ENCODE results near the gene ACAP2. TPM values are rescaled to one million over a fixed set of nuclear protein-coding genes. Genes with fewer than 3 reads are reported as not detected.

Gene ACAP2
- total RNA-seq, 1 donor = 92.3 TPM

DNA sequence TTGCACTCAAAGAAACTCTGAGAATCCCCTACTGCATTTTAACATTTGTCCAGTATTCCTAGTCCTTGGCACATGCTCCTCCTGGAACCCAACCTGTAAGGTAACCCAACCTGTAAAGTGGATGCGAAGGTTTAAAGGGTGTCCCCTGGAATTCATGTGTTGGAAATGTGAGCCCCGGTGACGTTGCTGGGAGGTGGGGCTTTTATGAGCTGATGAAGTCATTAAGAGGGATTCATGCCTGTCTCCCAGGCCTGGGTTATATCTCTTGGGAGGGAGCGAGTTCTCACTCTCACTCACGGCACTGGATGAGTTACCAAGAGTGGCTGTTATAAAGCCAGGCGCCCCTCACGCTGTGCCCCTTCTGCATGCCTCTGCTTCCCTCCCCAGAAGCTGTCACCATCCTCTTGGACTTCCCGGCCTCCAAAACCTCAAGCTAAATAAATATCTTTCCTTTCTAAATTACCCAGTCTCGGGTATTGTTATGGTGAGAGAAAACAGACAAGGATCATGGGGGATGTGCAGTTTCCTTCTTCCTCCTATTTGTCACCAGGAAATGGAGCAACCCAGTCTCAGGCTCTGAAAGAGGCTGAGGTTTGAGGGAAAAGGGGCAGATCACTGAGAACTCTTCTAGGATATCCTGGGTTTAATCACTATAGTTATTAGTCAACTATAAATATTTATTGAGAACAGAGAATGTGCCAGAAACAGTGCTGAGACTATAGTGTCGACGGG, 179.5 kb downstream of the ACAP2 start:
- TF ChIP-seq, protein P1, sequence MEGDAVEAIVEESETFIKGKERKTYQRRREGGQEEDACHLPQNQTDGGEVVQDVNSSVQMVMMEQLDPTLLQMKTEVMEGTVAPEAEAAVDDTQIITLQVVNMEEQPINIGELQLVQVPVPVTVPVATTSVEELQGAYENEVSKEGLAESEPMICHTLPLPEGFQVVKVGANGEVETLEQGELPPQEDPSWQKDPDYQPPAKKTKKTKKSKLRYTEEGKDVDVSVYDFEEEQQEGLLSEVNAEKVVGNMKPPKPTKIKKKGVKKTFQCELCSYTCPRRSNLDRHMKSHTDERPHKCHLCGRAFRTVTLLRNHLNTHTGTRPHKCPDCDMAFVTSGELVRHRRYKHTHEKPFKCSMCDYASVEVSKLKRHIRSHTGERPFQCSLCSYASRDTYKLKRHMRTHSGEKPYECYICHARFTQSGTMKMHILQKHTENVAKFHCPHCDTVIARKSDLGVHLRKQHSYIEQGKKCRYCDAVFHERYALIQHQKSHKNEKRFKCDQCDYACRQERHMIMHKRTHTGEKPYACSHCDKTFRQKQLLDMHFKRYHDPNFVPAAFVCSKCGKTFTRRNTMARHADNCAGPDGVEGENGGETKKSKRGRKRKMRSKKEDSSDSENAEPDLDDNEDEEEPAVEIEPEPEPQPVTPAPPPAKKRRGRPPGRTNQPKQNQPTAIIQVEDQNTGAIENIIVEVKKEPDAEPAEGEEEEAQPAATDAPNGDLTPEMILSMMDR (IDR thresholded peaks at IDR 0.05; ENCODE audit: insufficient read depth, low read length) = no peak
- H3K4me3 ChIP-seq (ENCODE audit: low read depth, low read length) = no peak overlapping the region
- DNase-seq (ENCODE audit: low read depth) = no peak

DNA sequence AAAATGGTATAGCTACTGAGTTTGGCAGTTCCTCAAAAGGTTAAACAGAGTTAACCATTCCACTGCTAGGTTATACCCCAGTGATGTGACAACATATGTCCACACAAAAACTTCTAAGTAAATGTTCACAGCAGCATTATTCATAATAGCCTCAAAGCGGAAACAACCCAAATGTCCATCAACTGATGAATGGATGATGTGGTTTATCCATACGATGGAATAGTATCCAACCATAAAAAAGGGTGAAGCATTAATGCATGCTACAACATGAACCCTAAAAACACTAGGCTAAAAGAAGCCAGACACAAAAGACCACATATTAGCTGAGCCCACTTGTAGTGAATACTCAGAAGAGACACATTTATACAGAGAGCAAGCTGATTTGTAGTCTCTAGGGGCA, 180.9 kb downstream of the ACAP2 start:
- H3K4me3 ChIP-seq (ENCODE audit: low read depth, low read length) = no peak overlapping the region
- TF ChIP-seq, protein P1 (IDR thresholded peaks at IDR 0.05; ENCODE audit: insufficient read depth, low read length) = no peak
- no peak for DNase-seq (ENCODE audit: low read depth)

DNA sequence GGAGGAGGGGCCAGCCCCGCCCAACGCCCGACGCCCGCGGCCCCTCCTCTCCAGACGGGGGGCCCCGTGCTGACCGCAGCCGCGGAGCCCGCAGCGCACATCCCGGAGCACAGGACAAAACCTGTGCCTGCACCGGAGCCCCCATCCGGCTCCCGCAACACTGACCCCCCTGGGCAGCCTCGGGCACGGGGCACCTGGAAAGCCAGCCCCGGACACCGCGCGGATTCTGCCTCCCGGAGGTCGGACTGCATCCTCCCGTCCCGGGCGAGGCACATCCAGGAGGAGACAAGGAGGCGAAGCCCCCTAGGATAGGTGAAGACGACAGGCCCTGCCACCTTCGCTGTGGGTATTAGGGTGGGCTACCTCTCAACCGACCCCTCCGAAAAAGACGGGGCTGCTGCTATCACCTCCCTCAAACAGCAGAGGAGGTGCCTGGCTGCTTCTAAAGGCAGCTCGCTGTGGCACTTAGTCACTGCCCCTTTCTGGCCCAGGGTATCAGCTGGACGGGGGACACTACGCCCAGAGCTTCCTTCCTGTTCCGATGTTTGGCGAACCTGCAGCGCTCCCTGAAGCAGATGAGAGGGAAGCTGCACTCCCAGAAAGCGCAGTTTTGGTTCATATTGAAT, 182.4 kb downstream of the ACAP2 start:
- no peak for DNase-seq (ENCODE audit: low read depth)
- H3K4me3 ChIP-seq (ENCODE audit: low read depth, low read length) = peak overlapping the region; percentile 72
- TF ChIP-seq, protein P1 (IDR thresholded peaks at IDR 0.05; ENCODE audit: insufficient read depth, low read length) = no peak

DNA sequence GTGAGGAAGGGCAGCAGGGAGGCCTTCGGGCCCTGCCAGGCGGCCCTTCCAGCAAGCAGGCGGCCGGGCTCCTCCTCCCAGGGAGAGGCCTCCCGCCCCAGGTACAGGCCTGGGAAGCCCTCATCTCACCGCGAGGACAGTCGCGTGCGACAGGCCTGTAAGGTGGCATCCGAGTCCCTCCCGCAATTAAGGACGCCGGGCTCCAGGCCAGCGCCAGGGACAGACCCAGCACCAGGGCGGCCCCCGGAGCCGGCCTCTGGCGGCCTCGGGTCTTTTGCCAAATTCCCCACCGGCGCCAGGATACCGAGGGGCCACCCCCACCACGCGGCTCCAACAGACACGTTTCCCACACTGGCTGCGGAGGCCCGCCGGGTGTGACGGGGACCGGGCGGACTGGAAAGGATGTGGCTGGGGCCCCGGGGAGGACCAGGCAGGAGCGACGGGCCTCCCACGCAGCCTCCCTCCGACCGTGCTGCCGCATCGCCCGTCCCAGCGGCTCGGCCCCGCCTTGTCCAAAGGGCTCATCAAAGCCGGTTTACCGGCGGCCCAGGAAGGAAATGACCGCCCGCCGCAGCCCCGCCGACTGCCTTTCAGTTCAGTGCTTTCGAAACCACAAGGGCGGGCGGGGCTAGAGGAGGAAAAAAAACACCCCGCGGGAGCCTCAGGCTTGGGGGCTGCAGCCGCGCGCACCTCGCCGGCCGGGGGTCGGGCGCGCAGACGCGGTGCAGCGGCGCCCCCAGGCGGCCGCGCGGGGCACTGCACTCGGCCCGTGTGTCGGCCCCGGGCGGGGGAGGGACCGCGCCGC, 183.1 kb downstream of the ACAP2 start:
- TF ChIP-seq, protein P1 (IDR thresholded peaks at IDR 0.05; ENCODE audit: insufficient read depth, low read length) = peak; percentile 51
- peak overlapping the region; percentile 72 for H3K4me3 ChIP-seq (ENCODE audit: low read depth, low read length)
- DNase-seq (ENCODE audit: low read depth) = peak; percentile 91

DNA sequence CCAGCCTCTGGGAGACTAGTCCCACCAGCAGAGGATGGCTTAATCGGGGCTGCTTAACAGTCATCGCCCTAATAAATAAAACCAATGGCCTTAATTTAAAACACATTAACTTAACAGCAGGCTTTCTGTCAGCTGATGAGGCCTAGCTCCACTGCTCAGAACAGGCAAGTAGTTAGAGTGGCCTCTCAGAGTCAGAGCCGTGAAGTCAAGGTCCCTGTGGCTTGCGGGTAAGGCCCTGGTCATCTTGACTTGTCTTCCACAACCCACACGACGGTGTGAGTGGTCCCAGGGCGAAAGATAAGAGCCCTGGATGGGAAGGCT, 183.7 kb downstream of the ACAP2 start:
- TF ChIP-seq, protein P1 (IDR thresholded peaks at IDR 0.05; ENCODE audit: insufficient read depth, low read length) = no peak
- H3K4me3 ChIP-seq (ENCODE audit: low read depth, low read length) = peak overlapping the region; percentile 69
- DNase-seq (ENCODE audit: low read depth) = peak; percentile 70

DNA sequence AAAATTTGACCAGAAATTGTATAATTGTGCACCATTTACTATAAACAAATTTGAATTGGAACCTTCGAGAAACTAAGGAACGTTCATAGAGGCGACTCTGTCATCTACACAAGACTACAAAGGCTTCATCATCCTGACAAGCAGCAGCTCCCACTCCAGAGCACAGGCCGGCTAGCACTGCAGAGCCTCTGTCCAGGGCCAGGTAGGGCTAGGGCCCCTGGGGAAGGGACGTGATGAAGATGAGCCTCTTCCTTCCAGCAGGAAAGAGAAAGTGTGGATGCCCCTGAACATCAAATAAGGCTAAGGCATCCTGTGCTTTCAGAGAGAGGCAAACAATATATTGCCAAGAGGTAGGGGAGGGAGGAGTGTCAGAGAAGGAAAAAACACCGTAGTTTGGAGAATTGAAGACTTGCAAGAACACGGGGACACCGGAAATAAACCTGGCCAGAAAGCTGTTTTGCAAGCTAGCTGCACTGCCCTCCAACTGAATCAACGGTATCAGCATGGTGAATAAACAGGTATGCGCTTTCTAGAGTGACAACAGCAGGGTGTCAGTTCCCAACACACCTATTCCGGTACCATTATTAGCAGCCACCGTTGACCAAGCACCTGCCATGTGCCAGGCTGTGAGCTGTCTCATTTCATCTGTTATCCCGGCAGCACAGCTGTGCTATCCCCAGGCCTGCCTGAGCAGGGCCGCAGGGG, 184.2 kb downstream of the ACAP2 start:
- TF ChIP-seq, protein P1 (IDR thresholded peaks at IDR 0.05; ENCODE audit: insufficient read depth, low read length) = no peak
- H3K4me3 ChIP-seq (ENCODE audit: low read depth, low read length) = peak overlapping the region; percentile 69
- no peak for DNase-seq (ENCODE audit: low read depth)
